ENCODE results near the gene ZSCAN12. TPM values are rescaled to one million over a fixed set of nuclear protein-coding genes. Genes with fewer than 3 reads are reported as not detected.

The ZSCAN12 gene
- total RNA-seq, 4 donors from 2014 or later, result 1.2 to 3.2 (median 2.3) TPM

- Histone ChIP-seq H3K27me3 (no peaks in the 10 kb centered on the region), H3K9me3 (no peaks in the 10 kb centered on the region), H3K27ac (peak overlapping the region; percentile 94), H3K4me3 (no peak overlapping the region), H3K36me3 (no peaks in the 10 kb centered on the region), H3K4me1 (peaks cover 15% of the 10 kb centered on the region)
- TF ChIP-seq CTCF (IDR thresholded peaks at IDR 0.05) (no peak), POLR2A (IDR thresholded peaks at IDR 0.05) (no peak), POLR2AphosphoS5 (IDR thresholded peaks at IDR 0.05) (no peak), EP300 (IDR thresholded peaks at IDR 0.05) (no peak)
- WGBS, result 71% methylated on average over 7 of the region's 7 CpGs
- no peak for DNase-seq (ENCODE audit: low spot score in 2 of 2)
Observed at GRCh38 chr6:28334286-28335039, 65.1 kb downstream of the ZSCAN12 start.

DNA sequence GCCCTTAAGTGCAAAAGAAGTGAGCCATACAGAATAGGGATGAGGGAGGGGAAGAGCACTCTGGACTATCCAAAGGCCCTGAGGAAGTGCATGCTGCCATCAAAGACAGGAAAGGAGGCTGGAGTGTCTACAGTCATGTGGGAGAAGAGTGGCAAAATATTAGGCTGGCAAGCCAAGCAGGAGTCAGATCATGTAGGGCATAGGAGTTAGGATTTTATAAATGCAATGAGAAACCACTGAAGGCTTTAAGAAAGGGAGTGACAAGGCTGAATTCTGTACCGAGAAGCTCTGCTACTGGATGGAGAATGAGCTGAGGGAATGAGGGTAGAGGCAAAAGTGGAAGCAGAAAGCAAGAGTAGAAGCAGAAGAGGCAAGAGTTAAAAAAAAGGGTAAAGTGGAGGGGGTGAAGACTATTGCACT lies 65.9 kb downstream of the ZSCAN12 start:
- 74% methylated on average over 1 of the region's 1 CpG for WGBS
- Histone ChIP-seq H3K4me1 (peaks cover 15% of the 10 kb centered on the region), H3K27me3 (no peaks in the 10 kb centered on the region), H3K27ac (no peak overlapping the region), H3K4me3 (no peak overlapping the region), H3K9me3 (no peaks in the 10 kb centered on the region), H3K36me3 (no peaks in the 10 kb centered on the region)
- no peak for DNase-seq (ENCODE audit: low spot score in 2 of 2)
- TF ChIP-seq CTCF (IDR thresholded peaks at IDR 0.05) (no peak), POLR2AphosphoS5 (IDR thresholded peaks at IDR 0.05) (no peak), EP300 (IDR thresholded peaks at IDR 0.05) (no peak), POLR2A (IDR thresholded peaks at IDR 0.05) (no peak)

DNA sequence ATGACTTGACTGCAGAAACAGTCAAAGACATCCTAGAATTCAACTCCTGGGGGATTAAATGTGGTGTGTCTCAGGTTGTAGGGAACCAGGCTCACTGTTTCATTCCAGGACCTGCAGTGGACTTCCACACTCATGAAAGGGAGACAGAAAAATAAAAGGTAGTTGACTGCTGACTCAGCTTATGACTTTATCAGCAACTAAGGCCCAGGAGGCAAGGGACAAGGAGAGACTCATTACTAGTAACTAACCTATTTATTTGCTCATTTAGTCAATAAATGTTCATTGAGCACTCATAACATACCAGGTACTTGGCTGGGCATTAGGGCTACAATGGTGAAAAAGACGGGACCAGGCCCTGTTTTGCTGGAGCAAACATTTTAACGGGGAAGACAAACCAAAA lies 66.5 kb downstream of the ZSCAN12 start:
- Histone ChIP-seq H3K27me3 (no peaks in the 10 kb centered on the region), H3K9me3 (no peaks in the 10 kb centered on the region), H3K4me3 (no peak overlapping the region), H3K36me3 (no peaks in the 10 kb centered on the region), H3K4me1 (peaks cover 15% of the 10 kb centered on the region), H3K27ac (no peak overlapping the region)
- no peak for DNase-seq (ENCODE audit: low spot score in 2 of 2)
- no peak for TF ChIP-seq EP300 (IDR thresholded peaks at IDR 0.05)
- no peak for TF ChIP-seq POLR2AphosphoS5 (IDR thresholded peaks at IDR 0.05)
- TF ChIP-seq POLR2A (IDR thresholded peaks at IDR 0.05), result no peak
- TF ChIP-seq CTCF (IDR thresholded peaks at IDR 0.05), result no peak
- WGBS, result 91% methylated on average over 2 of the region's 2 CpGs

DNA sequence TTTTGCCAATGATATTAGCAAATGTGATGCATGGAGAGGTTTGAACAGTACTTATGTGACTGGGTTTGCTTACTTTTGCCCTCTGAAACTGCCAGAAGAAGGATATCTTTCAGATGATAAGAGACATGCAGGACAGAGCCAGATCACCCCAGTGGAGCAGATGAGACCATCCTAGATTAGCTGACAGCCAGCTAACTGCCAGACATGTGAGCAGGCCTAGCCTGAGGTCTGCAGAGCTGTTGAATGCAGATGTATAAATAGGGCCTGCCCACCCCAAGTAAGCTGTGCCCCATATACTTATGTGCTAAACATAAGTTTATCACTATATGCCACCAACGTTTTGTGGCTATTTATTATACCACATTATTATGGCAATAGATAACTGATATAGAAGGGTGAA lies 69.5 kb downstream of the ZSCAN12 start:
- peaks cover 27% of the 10 kb centered on the region for H3K36me3 ChIP-seq
- no peak overlapping the region for H3K4me3 ChIP-seq
- WGBS, result 87% methylated on average over 1 of the region's 1 CpG
- DNase-seq (ENCODE audit: low spot score in 2 of 2), result no peak
- no peaks in the 10 kb centered on the region for H3K27me3 ChIP-seq
- TF ChIP-seq POLR2A (IDR thresholded peaks at IDR 0.05), result no peak
- TF ChIP-seq CTCF (IDR thresholded peaks at IDR 0.05), result no peak
- no peak for TF ChIP-seq POLR2AphosphoS5 (IDR thresholded peaks at IDR 0.05)
- no peak for TF ChIP-seq EP300 (IDR thresholded peaks at IDR 0.05)
- peaks cover 4% of the 10 kb centered on the region for H3K4me1 ChIP-seq
- H3K27ac ChIP-seq, result no peak overlapping the region
- H3K9me3 ChIP-seq, result peaks cover 13% of the 10 kb centered on the region

Other genes starting within 250 kb of the ZSCAN12 start
- 10 to 100 TPM in 1 of 4 donors, 1 to 10 TPM in 3; 3.6 to 12.5 (median 7.6) TPM for gene ZSCAN9, start 174.5 kb downstream of the ZSCAN12 start, total RNA-seq
- 1 to 10 TPM; 1.2 to 5.0 (median 3.0) TPM for gene ZKSCAN4, start 147.5 kb downstream of the ZSCAN12 start, total RNA-seq
- under 1 TPM in 2 of 4 donors, not detected in 2; 0.47 to 0.78 TPM for gene NKAPL, start 140.4 kb downstream of the ZSCAN12 start, total RNA-seq
- 10 to 100 TPM in 2 of 4 donors, 1 to 10 TPM in 2; 4.9 to 23.3 (median 11.4) TPM for gene ZSCAN26, start 132.6 kb downstream of the ZSCAN12 start, total RNA-seq
- gene PGBD1, start 118.2 kb downstream of the ZSCAN12 start, total RNA-seq, result 1 to 10 TPM in 2 of 4 donors, under 1 TPM in 2; 0.64 to 2.3 (median 1.2) TPM
- gene ZSCAN31, start 63.6 kb downstream of the ZSCAN12 start, total RNA-seq, result 10 to 100 TPM in 3 of 4 donors, 1 to 10 TPM in 1; 2.8 to 11.3 (median 10.7) TPM
- gene ZKSCAN3, start 49.8 kb downstream of the ZSCAN12 start, total RNA-seq, result 1 to 10 TPM; 3.1 to 6.0 (median 4.5) TPM
- gene ZSCAN23, start 43.7 kb upstream of the ZSCAN12 start, total RNA-seq, result 1 to 10 TPM in 2 of 4 donors, under 1 TPM in 1, not detected in 1; 0.68 to 5.9 (median 4.8) TPM
- not detected for gene GPX6, start 116.0 kb upstream of the ZSCAN12 start, total RNA-seq
- not detected for gene GPX5, start 126.1 kb upstream of the ZSCAN12 start, total RNA-seq

All from suprapubic skin (tissue), 4 donors.